ENCODE data around the gene ITGB3BP. TPM values are rescaled to one million over a fixed set of nuclear protein-coding genes. Genes with fewer than 3 reads are reported as not detected.

Gene ITGB3BP, protein sequence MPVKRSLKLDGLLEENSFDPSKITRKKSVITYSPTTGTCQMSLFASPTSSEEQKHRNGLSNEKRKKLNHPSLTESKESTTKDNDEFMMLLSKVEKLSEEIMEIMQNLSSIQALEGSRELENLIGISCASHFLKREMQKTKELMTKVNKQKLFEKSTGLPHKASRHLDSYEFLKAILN
- 11.0 and 20.6 TPM in 2 replicates for total RNA-seq

DNA sequence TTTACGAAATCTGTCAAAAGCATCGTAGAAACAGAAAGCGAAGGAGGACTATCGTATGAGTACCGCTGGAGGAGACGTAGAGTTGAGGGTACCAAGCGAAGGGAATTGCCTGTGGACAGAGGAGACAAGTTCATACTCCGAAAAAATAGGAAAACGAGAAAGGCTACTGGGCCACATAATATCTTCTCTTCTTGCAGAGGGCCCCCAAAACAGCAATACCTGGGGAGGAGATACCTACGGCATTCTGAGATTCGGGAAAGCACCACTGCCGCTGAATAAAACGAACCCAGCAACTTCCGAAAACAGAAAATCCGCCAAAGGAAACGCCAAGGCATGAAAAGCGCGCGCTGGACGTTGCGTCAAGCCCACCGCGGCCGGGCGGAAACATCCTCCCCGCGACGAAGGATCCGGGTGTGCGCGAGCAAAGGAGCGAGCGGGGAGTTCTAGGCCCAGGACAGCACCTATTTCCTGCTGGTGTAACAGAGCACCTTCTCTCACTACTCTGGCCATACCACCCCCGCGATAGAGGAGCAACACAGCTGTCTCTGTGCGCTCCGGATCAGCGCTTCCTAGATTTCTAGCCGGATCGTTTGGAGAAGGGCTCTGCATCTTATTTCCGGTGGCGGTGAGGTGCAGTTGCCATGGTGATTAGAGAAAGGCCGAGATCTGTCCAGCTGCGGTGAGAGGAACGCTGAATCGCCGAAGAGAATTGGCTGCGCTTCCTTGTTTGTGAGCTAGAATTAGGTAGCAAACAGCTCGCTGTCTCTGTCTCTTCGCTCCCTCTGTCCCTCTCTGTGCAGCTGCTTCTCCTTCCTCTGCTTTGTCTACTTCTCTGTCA is at the start of gene ITGB3BP, which contains the start of gene EFCAB7:
Gene ITGB3BP (minus strand): TSS at position 335 of the 838 bp plus-strand sequence. CDS start 92 bp downstream, at position 243.
Gene EFCAB7 (plus strand): TSS at position 635 of the 838 bp plus-strand sequence. CDS start 2,048 bp downstream, outside the sequence.

Other genes starting within 250 kb of the ITGB3BP start
- gene FOXD3, start 200.7 kb downstream of the ITGB3BP start, total RNA-seq = not detected in 2 replicates
- 8.3 and 9.4 TPM in 2 replicates for gene ALG6, start 155.6 kb downstream of the ITGB3BP start, total RNA-seq
- gene EFCAB7, start 300 bp upstream of the ITGB3BP start, total RNA-seq = 4.1 and 4.7 TPM in 2 replicates
- gene PGM1, start 70.2 kb upstream of the ITGB3BP start, total RNA-seq = 119 and 133 TPM in 2 replicates

All from cardiac atrium fibroblast (primary cell).